Measurements from ENCODE around the gene SYVN1.

SYVN1 gene

DNA sequence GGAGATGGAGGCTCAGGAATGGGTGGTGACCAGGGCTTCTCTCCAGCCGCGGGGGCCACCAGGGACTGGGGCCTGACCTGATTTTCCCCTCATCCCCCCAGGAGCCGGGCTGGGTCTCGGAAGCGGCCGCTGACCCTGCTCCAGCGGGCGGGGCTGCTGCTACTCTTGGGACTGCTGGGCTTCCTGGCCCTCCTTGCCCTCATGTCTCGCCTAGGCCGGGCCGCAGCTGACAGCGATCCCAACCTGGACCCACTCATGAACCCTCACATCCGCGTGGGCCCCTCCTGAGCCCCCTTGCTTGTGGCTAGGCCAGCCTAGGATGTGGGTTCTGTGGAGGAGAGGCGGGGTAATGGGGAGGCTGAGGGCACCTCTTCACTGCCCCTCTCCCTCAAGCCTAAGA lies 46.5 kb downstream of the SYVN1 start:
- TF ChIP-seq, protein P1, sequence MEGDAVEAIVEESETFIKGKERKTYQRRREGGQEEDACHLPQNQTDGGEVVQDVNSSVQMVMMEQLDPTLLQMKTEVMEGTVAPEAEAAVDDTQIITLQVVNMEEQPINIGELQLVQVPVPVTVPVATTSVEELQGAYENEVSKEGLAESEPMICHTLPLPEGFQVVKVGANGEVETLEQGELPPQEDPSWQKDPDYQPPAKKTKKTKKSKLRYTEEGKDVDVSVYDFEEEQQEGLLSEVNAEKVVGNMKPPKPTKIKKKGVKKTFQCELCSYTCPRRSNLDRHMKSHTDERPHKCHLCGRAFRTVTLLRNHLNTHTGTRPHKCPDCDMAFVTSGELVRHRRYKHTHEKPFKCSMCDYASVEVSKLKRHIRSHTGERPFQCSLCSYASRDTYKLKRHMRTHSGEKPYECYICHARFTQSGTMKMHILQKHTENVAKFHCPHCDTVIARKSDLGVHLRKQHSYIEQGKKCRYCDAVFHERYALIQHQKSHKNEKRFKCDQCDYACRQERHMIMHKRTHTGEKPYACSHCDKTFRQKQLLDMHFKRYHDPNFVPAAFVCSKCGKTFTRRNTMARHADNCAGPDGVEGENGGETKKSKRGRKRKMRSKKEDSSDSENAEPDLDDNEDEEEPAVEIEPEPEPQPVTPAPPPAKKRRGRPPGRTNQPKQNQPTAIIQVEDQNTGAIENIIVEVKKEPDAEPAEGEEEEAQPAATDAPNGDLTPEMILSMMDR (IDR thresholded peaks at IDR 0.05; ENCODE audit: borderline replicate concordance, insufficient read depth, low read depth, low read length): no peak
- no peak overlapping the region for H3K4me3 ChIP-seq (ENCODE audit: low read depth, low read length)

DNA sequence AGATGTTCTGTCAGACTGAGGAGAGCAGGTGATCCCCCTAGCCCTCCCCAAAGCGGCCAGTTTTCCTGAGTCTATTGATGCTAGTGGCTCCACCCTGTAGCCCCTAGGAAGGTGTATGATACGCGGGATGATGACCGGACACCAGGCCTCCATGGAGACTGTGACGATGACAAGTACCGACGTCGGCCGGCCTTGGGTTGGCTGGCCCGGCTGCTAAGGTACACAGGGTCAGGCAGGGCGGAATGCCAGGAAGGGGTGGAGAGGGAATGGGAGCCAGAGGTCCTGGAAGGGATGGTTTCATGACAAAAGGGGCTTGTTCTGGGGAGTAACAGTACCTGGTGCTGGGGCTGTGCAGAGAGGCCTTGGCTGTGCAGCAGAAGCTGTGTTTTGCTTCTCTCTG lies 47.1 kb downstream of the SYVN1 start:
- H3K4me3 ChIP-seq (ENCODE audit: low read depth, low read length): no peak overlapping the region
- TF ChIP-seq, protein P1 (IDR thresholded peaks at IDR 0.05; ENCODE audit: borderline replicate concordance, insufficient read depth, low read depth, low read length): no peak

DNA sequence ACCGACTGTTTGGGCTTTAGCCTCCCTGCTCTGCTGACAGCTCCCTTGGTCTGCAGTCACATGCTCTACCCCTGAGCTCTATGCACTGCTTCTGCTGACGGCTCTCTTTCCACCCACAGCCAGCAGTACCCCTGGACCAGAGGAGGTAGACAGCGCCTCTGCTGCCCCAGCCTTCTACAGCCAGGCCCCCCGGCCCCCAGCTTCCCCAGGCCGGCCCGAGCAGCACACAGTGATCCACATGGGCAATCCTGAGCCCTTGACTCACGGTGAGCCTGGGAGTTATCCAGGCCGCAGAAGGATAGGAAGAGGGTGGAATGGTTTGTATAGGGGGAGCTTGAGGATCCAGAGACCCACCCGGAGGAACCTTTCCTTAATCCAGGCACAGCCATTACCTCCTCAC lies 47.5 kb downstream of the SYVN1 start:
- TF ChIP-seq, protein P1 (IDR thresholded peaks at IDR 0.05; ENCODE audit: borderline replicate concordance, insufficient read depth, low read depth, low read length): no peak

DNA sequence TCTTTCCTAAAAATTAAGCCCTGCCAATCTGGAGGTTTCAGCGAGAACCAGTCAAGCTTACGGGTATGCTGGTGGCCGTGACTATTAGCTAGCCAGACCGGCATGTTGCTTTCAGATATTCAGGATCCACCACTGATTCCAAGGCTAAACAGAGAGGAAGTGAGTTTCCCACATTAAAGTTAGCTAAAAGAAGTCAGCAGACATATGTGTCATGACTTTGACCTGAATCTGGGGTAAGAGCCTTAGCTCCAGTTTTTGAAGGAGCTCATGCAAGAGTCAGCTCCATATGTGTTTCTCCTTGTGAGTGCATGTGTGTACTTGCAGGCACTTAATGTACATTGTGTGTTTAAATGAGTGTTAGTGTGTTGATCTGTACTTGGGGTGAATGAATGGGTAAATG lies 48.9 kb downstream of the SYVN1 start:
- H3K4me3 ChIP-seq (ENCODE audit: low read depth, low read length): no peak overlapping the region
- TF ChIP-seq, protein P1 (IDR thresholded peaks at IDR 0.05; ENCODE audit: borderline replicate concordance, insufficient read depth, low read depth, low read length): no peak

More for the DNA sequence above, 47.5 kb downstream of the SYVN1 start:
- H3K4me3 ChIP-seq (ENCODE audit: low read depth, low read length): no peak overlapping the region

DNA sequence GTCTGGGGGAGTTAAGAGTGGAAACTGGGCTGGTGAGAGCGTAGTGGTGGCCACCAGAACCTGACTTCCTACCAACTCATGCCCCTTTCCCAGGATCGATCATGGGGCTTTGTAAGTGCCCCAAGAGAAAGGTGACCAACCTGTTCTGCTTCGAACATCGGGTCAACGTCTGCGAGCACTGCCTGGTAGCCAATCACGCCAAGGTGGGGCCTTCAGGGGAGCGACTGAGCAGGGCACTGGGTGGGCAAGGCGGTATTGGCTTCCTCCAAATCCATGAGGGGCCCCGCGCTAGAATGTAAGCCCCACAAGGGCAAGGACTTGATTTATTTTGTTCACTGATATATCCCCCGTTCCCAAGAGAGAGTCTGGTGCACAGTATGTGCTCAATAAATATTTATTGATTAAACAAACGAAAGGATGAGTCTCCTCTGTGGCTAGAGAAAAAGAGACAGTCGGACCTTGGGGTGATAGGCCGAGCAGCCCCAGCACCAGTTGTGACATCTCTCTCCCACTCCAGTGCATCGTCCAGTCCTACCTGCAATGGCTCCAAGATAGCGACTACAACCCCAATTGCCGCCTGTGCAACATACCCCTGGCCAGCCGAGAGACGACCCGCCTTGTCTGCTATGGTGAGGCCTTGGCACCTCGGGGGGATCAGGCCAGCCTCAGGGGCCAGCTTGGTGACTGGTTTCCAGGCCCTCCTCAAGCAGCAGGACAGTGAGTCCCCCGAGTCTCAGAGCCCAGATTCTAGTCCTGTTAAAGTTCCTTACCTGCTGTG lies 49.5 kb downstream of the SYVN1 start:
- TF ChIP-seq, protein P1 (IDR thresholded peaks at IDR 0.05; ENCODE audit: borderline replicate concordance, insufficient read depth, low read depth, low read length): no peak
- peak overlapping the region; percentile 84 for H3K4me3 ChIP-seq (ENCODE audit: low read depth, low read length)

DNA sequence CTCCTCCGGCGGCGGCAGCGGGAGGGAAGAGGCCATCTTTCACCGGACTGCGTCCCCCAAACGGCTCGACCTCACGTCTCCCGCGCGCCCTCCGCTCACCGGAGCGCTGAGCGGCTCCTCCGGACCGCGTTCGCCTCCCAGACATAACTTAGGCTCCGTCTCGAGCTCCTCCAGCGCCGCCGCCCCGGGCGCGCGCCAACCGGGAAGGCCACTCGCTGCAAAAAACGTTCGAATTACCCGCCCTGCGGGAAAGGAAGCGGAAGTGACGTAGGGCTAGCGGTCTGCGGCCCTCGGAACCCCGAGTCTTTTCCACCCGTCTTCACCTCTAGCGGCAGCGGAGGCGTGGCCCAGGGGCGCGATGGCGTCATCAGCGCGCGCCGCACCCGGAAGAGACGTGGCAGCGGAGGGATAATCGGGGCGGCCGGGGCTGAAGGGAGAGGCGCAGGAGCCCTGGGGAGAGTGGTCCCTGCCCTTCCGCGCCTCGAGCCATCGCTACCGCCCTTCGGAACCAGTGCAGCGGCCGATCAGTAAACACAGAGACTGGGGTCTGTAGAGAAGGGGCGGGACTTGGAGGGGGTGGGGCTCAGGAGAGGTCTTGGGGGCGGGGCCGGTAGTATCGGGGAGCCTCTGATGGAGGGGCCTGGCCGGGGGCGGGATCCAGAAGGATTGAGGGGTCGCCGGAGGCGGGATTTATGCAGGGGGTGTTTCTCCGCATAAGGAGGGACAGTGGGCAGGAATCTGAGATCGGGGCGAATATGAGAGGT lies 50.3 kb downstream of the SYVN1 start, which contains the start of the genes CDCA5 and ZFPL1:
TSS of gene CDCA5 (minus strand) at position 207 of the 764 bp plus-strand sequence. CDS start at position 145, 62 bp downstream.
TSS of gene ZFPL1 (plus strand) at position 389 of the 764 bp plus-strand sequence. CDS start 477 bp downstream, outside the sequence.
- TF ChIP-seq, protein P1 (IDR thresholded peaks at IDR 0.05; ENCODE audit: borderline replicate concordance, insufficient read depth, low read depth, low read length): no peak
- peak within 1 kb of the TSS; percentile 84 for H3K4me3 ChIP-seq (ENCODE audit: low read depth, low read length)

All from GM12875 (cell line).